ENCODE results near the gene B4GALNT1.

The B4GALNT1 gene

GRCh38 chr12:57606399-57606798, 26.6 kb downstream of the B4GALNT1 start:
- no peak for TF ChIP-seq CTCF (conservative IDR thresholded peaks at IDR 0.05; ENCODE audit: low read length)
- no peak overlapping the region for H3K4me3 ChIP-seq (ENCODE audit: low read length)
- DNase-seq (ENCODE audit: low read depth), result no peak

GRCh38 chr12:57605811-57606311, 27.1 kb downstream of the B4GALNT1 start:
- no peak for DNase-seq (ENCODE audit: low read depth)
- no peak for TF ChIP-seq CTCF (conservative IDR thresholded peaks at IDR 0.05; ENCODE audit: low read length)
- H3K4me3 ChIP-seq (ENCODE audit: low read length), result peak overlapping the region; percentile 75

- peak; percentile 29 for DNase-seq (ENCODE audit: low read depth)
These were observed 27.8 kb downstream of the B4GALNT1 start for GRCh38 chr12:57604992-57605810.

GRCh38 chr12:57604454-57604991, 28.5 kb downstream of the B4GALNT1 start, which contains the start of gene DTX3:
DTX3 (plus strand) TSS chr12:57604824; CDS start chr12:57606518, 1,694 bp downstream.
- H3K4me3 ChIP-seq (ENCODE audit: low read length), result peak within 1 kb of the TSS; percentile 75
- no peak for TF ChIP-seq CTCF (conservative IDR thresholded peaks at IDR 0.05; ENCODE audit: low read length)
- peak; percentile 20 for DNase-seq (ENCODE audit: low read depth)

More at GRCh38 chr12:57604992-57605810, 27.8 kb downstream of the B4GALNT1 start:
- peak overlapping the region; percentile 75 for H3K4me3 ChIP-seq (ENCODE audit: low read length)
- TF ChIP-seq CTCF (conservative IDR thresholded peaks at IDR 0.05; ENCODE audit: low read length), result no peak

GRCh38 chr12:57603815-57604453, 29.1 kb downstream of the B4GALNT1 start:
- H3K4me3 ChIP-seq (ENCODE audit: low read length), result peak overlapping the region; percentile 75
- peak; percentile 48 for DNase-seq (ENCODE audit: low read depth)
- TF ChIP-seq CTCF (conservative IDR thresholded peaks at IDR 0.05; ENCODE audit: low read length), result no peak

- H3K4me3 ChIP-seq (ENCODE audit: low read length), result no peak overlapping the region
- DNase-seq (ENCODE audit: low read depth), result no peak
- no peak for TF ChIP-seq CTCF (conservative IDR thresholded peaks at IDR 0.05; ENCODE audit: low read length)
These were observed 29.7 kb downstream of the B4GALNT1 start for GRCh38 chr12:57603324-57603723.

Data from AG10803 (cell line).